ENCODE results near the gene IFIT3. TPM values are rescaled to one million over a fixed set of nuclear protein-coding genes. Genes with fewer than 3 reads are reported as not detected.

The IFIT3 gene
- total and polyA plus RNA-seq, 2 experiments from 2014 or later = 0.42 to 0.52 TPM

DNA sequence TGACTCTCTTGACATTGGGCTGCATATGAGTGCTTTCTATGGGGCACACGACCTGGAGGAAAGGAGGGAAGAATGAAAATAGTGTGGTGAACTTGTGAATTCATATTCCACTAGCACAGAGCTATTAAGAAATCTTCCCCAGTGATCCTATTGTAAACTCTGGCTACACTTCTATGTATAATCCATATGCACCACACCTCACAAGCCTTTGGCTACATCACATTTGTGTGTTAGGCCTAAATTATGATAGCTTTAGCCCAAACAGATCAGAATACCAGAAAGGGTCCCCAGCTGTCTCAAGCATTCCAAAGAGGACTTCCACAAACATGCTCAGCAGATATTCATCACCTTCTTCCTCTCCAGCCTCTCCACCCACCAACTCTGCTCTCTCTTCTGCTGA lies 40.3 kb downstream of the IFIT3 start (continued):
- TF ChIP-seq, protein P1, sequence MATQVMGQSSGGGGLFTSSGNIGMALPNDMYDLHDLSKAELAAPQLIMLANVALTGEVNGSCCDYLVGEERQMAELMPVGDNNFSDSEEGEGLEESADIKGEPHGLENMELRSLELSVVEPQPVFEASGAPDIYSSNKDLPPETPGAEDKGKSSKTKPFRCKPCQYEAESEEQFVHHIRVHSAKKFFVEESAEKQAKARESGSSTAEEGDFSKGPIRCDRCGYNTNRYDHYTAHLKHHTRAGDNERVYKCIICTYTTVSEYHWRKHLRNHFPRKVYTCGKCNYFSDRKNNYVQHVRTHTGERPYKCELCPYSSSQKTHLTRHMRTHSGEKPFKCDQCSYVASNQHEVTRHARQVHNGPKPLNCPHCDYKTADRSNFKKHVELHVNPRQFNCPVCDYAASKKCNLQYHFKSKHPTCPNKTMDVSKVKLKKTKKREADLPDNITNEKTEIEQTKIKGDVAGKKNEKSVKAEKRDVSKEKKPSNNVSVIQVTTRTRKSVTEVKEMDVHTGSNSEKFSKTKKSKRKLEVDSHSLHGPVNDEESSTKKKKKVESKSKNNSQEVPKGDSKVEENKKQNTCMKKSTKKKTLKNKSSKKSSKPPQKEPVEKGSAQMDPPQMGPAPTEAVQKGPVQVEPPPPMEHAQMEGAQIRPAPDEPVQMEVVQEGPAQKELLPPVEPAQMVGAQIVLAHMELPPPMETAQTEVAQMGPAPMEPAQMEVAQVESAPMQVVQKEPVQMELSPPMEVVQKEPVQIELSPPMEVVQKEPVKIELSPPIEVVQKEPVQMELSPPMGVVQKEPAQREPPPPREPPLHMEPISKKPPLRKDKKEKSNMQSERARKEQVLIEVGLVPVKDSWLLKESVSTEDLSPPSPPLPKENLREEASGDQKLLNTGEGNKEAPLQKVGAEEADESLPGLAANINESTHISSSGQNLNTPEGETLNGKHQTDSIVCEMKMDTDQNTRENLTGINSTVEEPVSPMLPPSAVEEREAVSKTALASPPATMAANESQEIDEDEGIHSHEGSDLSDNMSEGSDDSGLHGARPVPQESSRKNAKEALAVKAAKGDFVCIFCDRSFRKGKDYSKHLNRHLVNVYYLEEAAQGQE (IDR thresholded peaks at IDR 0.05; ENCODE audit: unreplicated experiment) = no peak
- TF ChIP-seq ZNF331 (CRISPR knock-in tag; IDR thresholded peaks at IDR 0.05; ENCODE audit: low read depth) = no peak

DNA sequence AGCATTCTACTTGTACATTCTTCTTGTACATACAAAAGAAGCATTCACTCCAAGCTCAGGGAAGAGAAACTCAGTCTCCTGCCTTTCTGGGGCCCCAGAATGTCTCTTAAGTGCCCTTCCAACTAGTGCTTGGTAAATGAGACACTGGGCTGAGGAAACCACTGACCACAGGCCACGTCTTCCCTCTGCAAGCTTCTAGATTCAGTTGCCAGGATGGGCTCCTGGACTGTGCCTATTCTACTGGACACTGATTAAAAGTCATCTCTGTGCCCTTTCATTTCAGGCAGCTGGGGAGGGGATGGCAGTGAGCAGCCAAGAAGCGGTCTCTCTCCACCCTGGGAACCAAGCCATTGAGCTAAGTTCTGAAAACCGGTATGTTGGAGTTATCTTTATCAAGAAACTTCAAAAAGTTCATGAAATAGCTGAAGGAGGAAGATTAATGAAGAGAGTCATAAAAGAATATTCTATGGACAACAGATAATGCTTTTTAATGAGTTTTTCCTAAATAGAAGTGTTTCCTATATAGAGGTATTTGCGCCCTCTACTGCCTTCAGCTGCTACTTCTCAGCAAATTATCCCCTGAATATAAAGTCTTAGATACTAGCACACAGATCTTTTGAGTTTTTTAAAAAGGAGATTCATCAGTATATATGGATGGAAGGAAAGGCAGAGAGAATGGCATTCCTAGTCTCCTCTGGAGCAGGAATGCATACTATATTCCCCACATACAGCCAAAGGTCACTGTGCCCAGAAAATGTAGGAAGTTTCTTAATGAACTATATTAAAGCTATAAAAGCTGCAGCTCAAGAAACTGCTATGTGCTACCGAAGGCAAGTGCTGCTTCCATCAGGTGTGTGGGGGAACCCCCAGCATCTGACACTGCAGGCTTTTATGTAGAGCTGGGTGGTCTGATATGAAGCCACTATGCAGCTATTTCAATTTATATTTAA lies 41.6 kb downstream of the IFIT3 start:
- Mint-ChIP-seq H3K27ac (no peak overlapping the region), H3K27me3 (ENCODE audit: insufficient read depth, low read depth, poor library complexity) (peaks cover 2% of the 10 kb centered on the region), H3K4me3 (no peak overlapping the region), H3K36me3 (ENCODE audit: low read depth) (no peaks in the 10 kb centered on the region), H3K4me1 (peaks cover 12% of the 10 kb centered on the region), H3K9me3 (no peaks in the 10 kb centered on the region; the same call in 2 of the 3 replicates)
- DNase-seq (ENCODE audit: low spot score) = peak; percentile 56
- Histone ChIP-seq H3K27ac (ENCODE audit: low read depth) (no peak overlapping the region), H3F3A (replicated peaks; ENCODE audit: low read depth) (no peaks in the 10 kb centered on the region), H3K27me3 (ENCODE audit: insufficient read depth) (no peaks in the 10 kb centered on the region), H4K20me1 (replicated peaks; ENCODE audit: insufficient read depth) (no peaks in the 10 kb centered on the region), H3K4me3 (no peak overlapping the region), H2AFZ (no peak overlapping the region; the same call in 1 of the 2 replicates), H3K9me2 (ENCODE audit: insufficient read depth) (no peaks in the 10 kb centered on the region), H3K36me3 (ENCODE audit: insufficient read depth) (no peaks in the 10 kb centered on the region), H3K4me1 (ENCODE audit: insufficient read depth) (no peaks in the 10 kb centered on the region), H3K4me2 (no peak overlapping the region), H3K79me2 (replicated peaks; ENCODE audit: insufficient read depth) (no peaks in the 10 kb centered on the region)
- TF ChIP-seq, protein P2, sequence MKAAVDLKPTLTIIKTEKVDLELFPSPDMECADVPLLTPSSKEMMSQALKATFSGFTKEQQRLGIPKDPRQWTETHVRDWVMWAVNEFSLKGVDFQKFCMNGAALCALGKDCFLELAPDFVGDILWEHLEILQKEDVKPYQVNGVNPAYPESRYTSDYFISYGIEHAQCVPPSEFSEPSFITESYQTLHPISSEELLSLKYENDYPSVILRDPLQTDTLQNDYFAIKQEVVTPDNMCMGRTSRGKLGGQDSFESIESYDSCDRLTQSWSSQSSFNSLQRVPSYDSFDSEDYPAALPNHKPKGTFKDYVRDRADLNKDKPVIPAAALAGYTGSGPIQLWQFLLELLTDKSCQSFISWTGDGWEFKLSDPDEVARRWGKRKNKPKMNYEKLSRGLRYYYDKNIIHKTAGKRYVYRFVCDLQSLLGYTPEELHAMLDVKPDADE (IDR thresholded peaks at IDR 0.05) = no peak
- TF ChIP-seq ZNF114 (CRISPR knock-in tag; IDR thresholded peaks at IDR 0.05) (no peak), EZH2 (IDR thresholded peaks at IDR 0.05; ENCODE audit: low read depth, unreplicated experiment) (no peak), NANOG (IDR thresholded peaks at IDR 0.05; ENCODE audit: borderline replicate concordance) (no peak), POLR2AphosphoS5 (IDR thresholded peaks at IDR 0.05; ENCODE audit: low read depth) (no peak), STAT1 (IDR thresholded peaks at IDR 0.05; ENCODE audit: unreplicated experiment) (no peak), CREB1 (CRISPR knock-in tag; IDR thresholded peaks at IDR 0.05; ENCODE audit: low read depth) (no peak)
- TF ChIP-seq, protein P1 (IDR thresholded peaks at IDR 0.05; ENCODE audit: unreplicated experiment) = no peak
- TF ChIP-seq, protein P3, sequence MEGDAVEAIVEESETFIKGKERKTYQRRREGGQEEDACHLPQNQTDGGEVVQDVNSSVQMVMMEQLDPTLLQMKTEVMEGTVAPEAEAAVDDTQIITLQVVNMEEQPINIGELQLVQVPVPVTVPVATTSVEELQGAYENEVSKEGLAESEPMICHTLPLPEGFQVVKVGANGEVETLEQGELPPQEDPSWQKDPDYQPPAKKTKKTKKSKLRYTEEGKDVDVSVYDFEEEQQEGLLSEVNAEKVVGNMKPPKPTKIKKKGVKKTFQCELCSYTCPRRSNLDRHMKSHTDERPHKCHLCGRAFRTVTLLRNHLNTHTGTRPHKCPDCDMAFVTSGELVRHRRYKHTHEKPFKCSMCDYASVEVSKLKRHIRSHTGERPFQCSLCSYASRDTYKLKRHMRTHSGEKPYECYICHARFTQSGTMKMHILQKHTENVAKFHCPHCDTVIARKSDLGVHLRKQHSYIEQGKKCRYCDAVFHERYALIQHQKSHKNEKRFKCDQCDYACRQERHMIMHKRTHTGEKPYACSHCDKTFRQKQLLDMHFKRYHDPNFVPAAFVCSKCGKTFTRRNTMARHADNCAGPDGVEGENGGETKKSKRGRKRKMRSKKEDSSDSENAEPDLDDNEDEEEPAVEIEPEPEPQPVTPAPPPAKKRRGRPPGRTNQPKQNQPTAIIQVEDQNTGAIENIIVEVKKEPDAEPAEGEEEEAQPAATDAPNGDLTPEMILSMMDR (conservative IDR thresholded peaks at IDR 0.05; ENCODE audit: low read depth in 2 of 2) = peak; percentile 60 to 94
- ATAC-seq = peak; percentile 72

Measured in GM23338 (cell line).